NB4 (cell line): ENCODE measurements around the gene EIF1.

Experiments used
- DNase-seq: peaks from one replicate; pipeline ENCODE4 v3.0.0; 2010; ENCODE audit warnings: low read depth
- H3K4me3 ChIP-seq: one replicate; pipeline ENCODE4 v1.5.1; 2011; ENCODE audit warnings: mild to moderate bottlenecking, low read depth, low read length, moderate library complexity
- MYC ChIP-seq: IDR thresholded peaks from 2 replicates; pipeline ENCODE4 v1.6.1; 2011; ENCODE audit warnings: low read depth, low read length
- POLR2A ChIP-seq: IDR thresholded peaks from 2 replicates; pipeline ENCODE4 v1.6.1; 2011; ENCODE audit warnings: mild to moderate bottlenecking; ENCODE audit not compliant: insufficient read length; ENCODE audit errors: extremely low read depth
- TF ChIP-seq, protein P1 (sequence below): IDR thresholded peaks from one replicate; pipeline ENCODE4 v1.5.1; 2012; ENCODE audit warnings: low read depth, low read length
- TF ChIP-seq, protein P2 (sequence below): IDR thresholded peaks from 2 replicates; pipeline ENCODE4 v1.6.1; 2011; ENCODE audit warnings: low read depth, low read length

The EIF1 gene

DNA sequence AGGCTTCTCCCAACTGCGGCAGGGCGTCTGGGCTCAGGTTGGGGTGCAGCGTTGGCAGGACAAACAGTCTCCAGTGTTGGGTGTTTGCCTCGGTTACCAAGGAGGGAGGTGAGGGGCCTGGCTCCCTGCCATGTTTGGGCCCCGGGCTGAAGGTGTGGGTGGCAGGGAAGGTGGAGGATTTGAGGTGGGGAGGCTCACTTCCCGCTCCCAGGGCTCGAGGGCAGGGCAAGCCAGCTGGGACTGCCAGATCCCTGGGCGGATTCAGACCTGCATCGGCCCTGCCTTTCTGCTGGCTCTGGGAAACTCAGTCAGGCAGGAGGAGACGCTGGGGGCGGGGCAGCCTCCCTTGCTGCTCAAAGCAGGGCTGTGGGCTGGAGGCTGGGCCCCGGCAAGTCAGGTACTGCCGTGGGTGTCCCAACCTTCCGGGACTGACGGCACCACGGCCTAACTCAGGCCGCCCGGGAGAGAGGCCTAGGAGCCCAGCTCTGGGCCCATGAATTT lies 33.0 kb upstream of the EIF1 start:
- H3K4me3 ChIP-seq: no peak overlapping the region
- no peak for TF ChIP-seq POLR2A
- TF ChIP-seq, protein P1, sequence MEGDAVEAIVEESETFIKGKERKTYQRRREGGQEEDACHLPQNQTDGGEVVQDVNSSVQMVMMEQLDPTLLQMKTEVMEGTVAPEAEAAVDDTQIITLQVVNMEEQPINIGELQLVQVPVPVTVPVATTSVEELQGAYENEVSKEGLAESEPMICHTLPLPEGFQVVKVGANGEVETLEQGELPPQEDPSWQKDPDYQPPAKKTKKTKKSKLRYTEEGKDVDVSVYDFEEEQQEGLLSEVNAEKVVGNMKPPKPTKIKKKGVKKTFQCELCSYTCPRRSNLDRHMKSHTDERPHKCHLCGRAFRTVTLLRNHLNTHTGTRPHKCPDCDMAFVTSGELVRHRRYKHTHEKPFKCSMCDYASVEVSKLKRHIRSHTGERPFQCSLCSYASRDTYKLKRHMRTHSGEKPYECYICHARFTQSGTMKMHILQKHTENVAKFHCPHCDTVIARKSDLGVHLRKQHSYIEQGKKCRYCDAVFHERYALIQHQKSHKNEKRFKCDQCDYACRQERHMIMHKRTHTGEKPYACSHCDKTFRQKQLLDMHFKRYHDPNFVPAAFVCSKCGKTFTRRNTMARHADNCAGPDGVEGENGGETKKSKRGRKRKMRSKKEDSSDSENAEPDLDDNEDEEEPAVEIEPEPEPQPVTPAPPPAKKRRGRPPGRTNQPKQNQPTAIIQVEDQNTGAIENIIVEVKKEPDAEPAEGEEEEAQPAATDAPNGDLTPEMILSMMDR: no peak
- TF ChIP-seq, protein P2, sequence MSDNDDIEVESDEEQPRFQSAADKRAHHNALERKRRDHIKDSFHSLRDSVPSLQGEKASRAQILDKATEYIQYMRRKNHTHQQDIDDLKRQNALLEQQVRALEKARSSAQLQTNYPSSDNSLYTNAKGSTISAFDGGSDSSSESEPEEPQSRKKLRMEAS: no peak
- no peak for TF ChIP-seq MYC
- DNase-seq: no peak

DNA sequence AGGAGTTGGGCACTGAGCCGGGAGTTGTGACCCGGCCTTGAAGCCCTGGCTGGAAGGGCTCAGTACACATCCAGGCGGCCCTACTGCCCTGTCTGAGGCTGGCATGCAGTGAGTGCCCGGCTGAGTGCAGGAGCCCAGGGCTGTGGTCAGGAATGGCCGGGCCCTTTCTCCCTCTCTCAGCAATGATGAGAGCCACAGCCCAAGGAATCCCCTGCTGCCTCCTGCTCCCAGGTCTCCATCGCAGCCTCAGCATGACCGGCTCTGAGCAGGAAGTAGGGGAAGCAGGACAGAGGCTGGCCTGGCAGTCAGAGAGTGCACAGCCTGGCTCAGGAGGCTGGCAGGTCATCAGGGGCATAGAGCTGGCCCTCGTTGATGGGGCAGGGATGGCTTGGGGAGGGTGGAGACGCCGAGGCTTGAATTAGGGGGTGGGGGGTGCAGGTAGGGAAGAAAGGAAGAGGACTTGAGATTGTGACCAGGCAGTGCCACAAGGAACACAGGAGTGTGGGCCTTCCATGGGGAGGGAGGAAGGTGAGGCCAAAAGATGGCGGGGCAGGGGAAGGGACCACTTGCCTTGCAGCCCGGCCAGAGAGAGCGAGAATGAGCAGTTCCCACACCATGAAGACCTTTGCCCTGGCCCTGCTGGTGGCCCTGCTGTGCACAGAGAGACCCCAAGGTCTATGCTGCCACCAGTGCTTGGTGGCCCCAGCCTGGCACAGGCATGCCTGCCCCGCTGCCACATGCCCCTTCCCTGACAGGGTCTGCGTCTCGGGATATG lies 32.2 kb upstream of the EIF1 start:
- H3K4me3 ChIP-seq: no peak overlapping the region
- no peak for DNase-seq
- no peak for TF ChIP-seq POLR2A
- TF ChIP-seq, protein P2: no peak
- no peak for TF ChIP-seq MYC
- TF ChIP-seq, protein P1: no peak

DNA sequence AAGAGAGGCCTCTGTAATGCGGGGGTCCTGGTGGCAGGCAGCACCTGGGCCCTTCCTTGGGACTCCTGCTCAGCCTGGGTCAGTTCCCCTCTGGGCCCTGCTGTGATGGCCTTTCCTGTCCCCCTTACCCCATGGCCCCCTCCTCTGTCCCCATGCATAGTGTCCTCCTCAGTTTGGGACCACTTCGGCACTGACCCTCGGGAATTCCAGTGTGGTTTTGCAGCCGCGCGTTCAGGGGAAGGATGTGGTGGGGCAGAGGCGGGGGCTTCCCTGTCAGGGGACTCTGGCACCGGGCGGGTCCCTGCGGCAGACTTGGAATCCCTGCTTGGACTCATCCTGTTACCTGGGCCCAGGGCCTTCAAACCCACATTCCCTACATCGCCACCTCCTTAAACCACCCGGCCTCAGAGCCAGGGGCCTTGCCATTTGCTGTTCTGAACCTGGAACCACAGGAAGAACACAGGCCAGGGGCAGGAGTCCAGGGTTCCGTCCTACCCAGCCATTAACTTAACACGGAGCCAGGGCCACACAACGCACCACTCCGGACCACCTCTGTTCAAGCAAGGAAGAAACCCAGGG lies 31.4 kb upstream of the EIF1 start:
- TF ChIP-seq, protein P2: no peak
- TF ChIP-seq MYC: no peak
- no peak for TF ChIP-seq POLR2A
- TF ChIP-seq, protein P1: no peak
- no peak for DNase-seq

DNA sequence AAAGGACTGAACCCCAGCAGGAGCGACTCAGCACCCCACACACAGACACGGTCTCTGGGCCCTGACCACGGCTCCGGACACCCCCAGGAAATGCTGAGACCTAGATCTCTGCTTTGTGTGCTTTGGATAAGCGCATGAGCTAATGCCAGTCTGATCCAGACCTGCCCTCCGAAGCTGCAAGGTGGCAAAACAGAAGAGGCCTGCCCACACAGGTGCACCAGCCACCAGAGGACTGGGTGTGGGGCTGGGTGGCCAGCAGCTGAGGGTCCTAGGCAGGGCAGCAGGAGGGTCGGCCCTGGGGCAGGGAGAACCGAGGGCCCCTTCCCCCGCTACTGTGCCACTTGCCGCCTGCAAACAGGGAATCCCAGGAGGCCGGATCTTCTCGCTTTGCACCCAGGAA lies 30.7 kb upstream of the EIF1 start:
- no peak overlapping the region for H3K4me3 ChIP-seq
- TF ChIP-seq MYC: no peak
- TF ChIP-seq, protein P2: no peak
- TF ChIP-seq POLR2A: no peak
- TF ChIP-seq, protein P1: no peak
- no peak for DNase-seq

More for the DNA sequence above, 31.4 kb upstream of the EIF1 start:
- H3K4me3 ChIP-seq: no peak overlapping the region

DNA sequence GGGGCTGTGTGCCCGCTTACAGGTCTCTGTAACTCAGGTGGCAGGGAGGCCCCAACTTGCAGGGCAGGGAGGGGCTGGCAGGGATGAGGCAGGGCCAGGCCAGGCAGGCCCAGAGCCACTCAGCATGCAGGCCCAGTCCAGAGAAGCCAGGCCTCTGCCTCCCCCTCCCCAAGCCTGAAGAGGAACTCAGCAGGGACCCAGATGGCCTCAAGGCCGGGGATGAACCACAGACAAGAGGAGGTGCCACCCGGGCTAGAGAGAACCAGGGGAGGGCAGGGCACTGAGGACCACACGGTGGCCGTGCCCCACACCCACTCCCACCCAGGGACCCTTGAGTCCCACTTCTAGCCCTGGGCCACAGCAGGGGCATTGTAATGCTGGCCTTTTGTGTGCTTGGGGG lies 29.8 kb upstream of the EIF1 start:
- DNase-seq: no peak
- TF ChIP-seq, protein P1: no peak
- TF ChIP-seq MYC (no peak), POLR2A (no peak)
- TF ChIP-seq, protein P2: no peak
- no peak overlapping the region for H3K4me3 ChIP-seq
